ENCODE results near the gene MTMR1.

MTMR1 gene

DNA sequence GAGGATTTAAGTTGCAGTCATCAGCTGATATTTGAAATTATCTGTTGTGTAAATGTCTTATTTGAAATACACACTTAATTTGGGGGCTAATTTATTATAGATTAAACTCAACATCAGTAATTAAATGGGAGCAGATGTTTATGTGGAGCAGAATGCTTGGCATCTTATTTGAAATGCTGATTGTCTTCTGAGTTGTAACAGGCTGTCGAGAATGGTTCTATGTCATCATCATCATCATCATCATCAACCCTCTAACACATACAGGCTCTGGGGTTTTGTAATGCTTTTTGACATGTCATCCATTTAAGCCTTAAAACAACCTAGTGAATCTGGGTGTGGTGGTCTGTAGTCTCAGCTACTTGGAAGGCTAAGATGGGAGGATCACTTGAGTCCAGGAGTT lies 8.2 kb downstream of the MTMR1 start:
- TF ChIP-seq PPARA (CRISPR knock-in tag; IDR thresholded peaks at IDR 0.05; ENCODE audit: borderline replicate concordance) (no peak), ZFP3 (CRISPR knock-in tag; IDR thresholded peaks at IDR 0.05) (no peak), ISL1 (CRISPR knock-in tag; IDR thresholded peaks at IDR 0.05) (no peak), GLIS3 (CRISPR knock-in tag; IDR thresholded peaks at IDR 0.05) (no peak), ESRRG (CRISPR knock-in tag; IDR thresholded peaks at IDR 0.05) (no peak), OSR1 (CRISPR knock-in tag; IDR thresholded peaks at IDR 0.05) (no peak), POU6F1 (CRISPR knock-in tag; IDR thresholded peaks at IDR 0.05; ENCODE audit: borderline replicate concordance, low read depth) (no peak), ZFP30 (CRISPR knock-in tag; IDR thresholded peaks at IDR 0.05) (no peak), ARNTL (CRISPR knock-in tag; IDR thresholded peaks at IDR 0.05; ENCODE audit: borderline replicate concordance, low read depth) (no peak)
- ATAC-seq, result no peak

DNA sequence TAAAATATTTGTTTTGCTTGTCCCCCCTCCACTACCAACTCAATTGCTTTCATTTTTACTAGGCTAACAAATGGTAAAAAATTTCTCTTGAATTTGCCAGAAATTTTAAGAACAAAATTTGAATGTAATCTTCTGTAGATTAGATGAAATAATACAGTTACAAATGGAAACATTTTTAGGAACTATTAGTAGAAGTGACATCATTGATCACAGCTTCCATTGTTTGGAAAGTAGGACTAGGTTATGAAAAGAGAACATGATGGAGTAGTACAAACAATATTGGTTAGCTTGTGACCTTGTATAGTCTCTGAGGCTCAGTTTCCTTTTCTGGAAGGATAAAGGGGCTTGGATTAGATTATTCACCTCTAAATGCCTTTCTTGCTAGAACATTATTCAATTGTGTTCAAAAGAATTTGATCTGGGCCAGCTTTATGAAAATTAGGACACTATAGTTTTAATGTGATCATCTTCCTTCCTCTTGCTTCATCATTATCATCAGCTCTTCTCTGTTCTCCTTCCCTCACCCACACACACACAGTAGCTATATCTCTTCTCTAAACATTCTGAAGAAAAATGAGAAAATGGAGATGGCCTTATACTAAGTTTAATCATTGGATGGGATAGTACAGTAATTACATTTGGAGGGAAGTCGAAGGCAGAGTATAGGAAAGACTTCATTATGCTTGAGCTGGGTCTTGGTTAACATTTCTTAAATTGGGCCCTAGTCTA lies 9.9 kb downstream of the MTMR1 start:
- no peak for ATAC-seq

DNA sequence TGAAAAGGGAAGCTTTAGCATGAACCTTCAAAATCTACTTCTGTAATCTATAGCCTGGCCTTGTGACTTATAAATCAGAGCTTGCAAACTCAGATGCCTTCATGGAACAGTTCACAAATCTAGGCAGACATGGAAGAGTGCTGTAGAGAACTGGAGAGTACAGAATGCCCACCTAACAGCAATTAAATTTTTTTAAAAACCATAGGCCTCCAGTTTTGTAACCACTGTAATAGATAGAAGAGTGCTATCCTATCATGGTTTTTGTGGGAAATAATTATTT lies 10.4 kb downstream of the MTMR1 start:
- ATAC-seq, result no peak
- TF ChIP-seq ESRRG (CRISPR knock-in tag; IDR thresholded peaks at IDR 0.05), result no peak
- no peak for TF ChIP-seq ZNF8 (CRISPR knock-in tag; IDR thresholded peaks at IDR 0.05)
- no peak for TF ChIP-seq GLIS3 (CRISPR knock-in tag; IDR thresholded peaks at IDR 0.05)
- no peak for TF ChIP-seq PATZ1 (CRISPR knock-in tag; IDR thresholded peaks at IDR 0.05; ENCODE audit: borderline replicate concordance)
- TF ChIP-seq ARNTL (CRISPR knock-in tag; IDR thresholded peaks at IDR 0.05; ENCODE audit: borderline replicate concordance, low read depth), result no peak
- TF ChIP-seq RARB (CRISPR knock-in tag; IDR thresholded peaks at IDR 0.05), result no peak
- TF ChIP-seq, protein P1, sequence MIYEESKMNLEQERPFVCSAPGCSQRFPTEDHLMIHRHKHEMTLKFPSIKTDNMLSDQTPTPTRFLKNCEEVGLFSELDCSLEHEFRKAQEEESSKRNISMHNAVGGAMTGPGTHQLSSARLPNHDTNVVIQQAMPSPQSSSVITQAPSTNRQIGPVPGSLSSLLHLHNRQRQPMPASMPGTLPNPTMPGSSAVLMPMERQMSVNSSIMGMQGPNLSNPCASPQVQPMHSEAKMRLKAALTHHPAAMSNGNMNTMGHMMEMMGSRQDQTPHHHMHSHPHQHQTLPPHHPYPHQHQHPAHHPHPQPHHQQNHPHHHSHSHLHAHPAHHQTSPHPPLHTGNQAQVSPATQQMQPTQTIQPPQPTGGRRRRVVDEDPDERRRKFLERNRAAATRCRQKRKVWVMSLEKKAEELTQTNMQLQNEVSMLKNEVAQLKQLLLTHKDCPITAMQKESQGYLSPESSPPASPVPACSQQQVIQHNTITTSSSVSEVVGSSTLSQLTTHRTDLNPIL (CRISPR knock-in tag; IDR thresholded peaks at IDR 0.05; ENCODE audit: low read depth), result no peak
- no peak for TF ChIP-seq PPARA (CRISPR knock-in tag; IDR thresholded peaks at IDR 0.05; ENCODE audit: borderline replicate concordance)

More for the DNA sequence above, 9.9 kb downstream of the MTMR1 start:
- TF ChIP-seq CSDC2 (CRISPR knock-in tag; IDR thresholded peaks at IDR 0.05) (no peak), PPARA (CRISPR knock-in tag; IDR thresholded peaks at IDR 0.05; ENCODE audit: borderline replicate concordance) (no peak), ZFP3 (CRISPR knock-in tag; IDR thresholded peaks at IDR 0.05) (no peak), ISL1 (CRISPR knock-in tag; IDR thresholded peaks at IDR 0.05) (no peak), TOX (CRISPR knock-in tag; IDR thresholded peaks at IDR 0.05; ENCODE audit: borderline replicate concordance) (no peak), GLIS3 (CRISPR knock-in tag; IDR thresholded peaks at IDR 0.05) (no peak), BACH2 (CRISPR knock-in tag; IDR thresholded peaks at IDR 0.05; ENCODE audit: borderline replicate concordance) (no peak), TSHZ2 (CRISPR knock-in tag; IDR thresholded peaks at IDR 0.05) (no peak), ARNTL (CRISPR knock-in tag; IDR thresholded peaks at IDR 0.05; ENCODE audit: borderline replicate concordance, low read depth) (no peak), TCF4 (CRISPR knock-in tag; IDR thresholded peaks at IDR 0.05; ENCODE audit: borderline replicate concordance) (no peak), RARB (CRISPR knock-in tag; IDR thresholded peaks at IDR 0.05) (no peak), SNAI2 (CRISPR knock-in tag; IDR thresholded peaks at IDR 0.05) (no peak), ESRRG (CRISPR knock-in tag; IDR thresholded peaks at IDR 0.05) (no peak), ZNF565 (CRISPR knock-in tag; conservative IDR thresholded peaks at IDR 0.05; ENCODE audit: low read depth) (no peak), ZNF70 (CRISPR knock-in tag; IDR thresholded peaks at IDR 0.05) (no peak), ZNF8 (CRISPR knock-in tag; IDR thresholded peaks at IDR 0.05) (no peak), OSR1 (CRISPR knock-in tag; IDR thresholded peaks at IDR 0.05) (no peak)
- TF ChIP-seq, protein P1 (CRISPR knock-in tag; IDR thresholded peaks at IDR 0.05; ENCODE audit: low read depth), result no peak
